ENCODE results near the gene KCNK10. TPM values are rescaled to one million over a fixed set of nuclear protein-coding genes. Genes with fewer than 3 reads are reported as not detected.

The KCNK10 gene
- total RNA-seq, 4 donors from 2014 or later, result not detected

- in situ Hi-C loops (cut with MboI; ENCODE audit: low sequenced_read_pairs in 4 of 4) (no loop called here), intact Hi-C loops (cut with DNase I; ENCODE audit: low total_unique reads) (no loop called here)
- Histone ChIP-seq H3K27me3 (peaks cover 0 to 2% (median 0%) of the 10 kb centered on the region in 3 donors), H3K4me1 (no peaks in the 10 kb centered on the region), H3K9me3 (no peaks in the 10 kb centered on the region), H3K4me3 (no peak overlapping the region), H3K36me3 (no peaks in the 10 kb centered on the region), H3K27ac (no peak overlapping the region)
- ATAC-seq, result no peak
- TF ChIP-seq POLR2A (IDR thresholded peaks at IDR 0.05) (no peak), CTCF (IDR thresholded peaks at IDR 0.05 in 4 of 5, conservative IDR thresholded peaks at IDR 0.05 in 1 of 5) (no peak)
- no peak for DNase-seq
Measured at GRCh38 chr14:88208858-88209257, 114.2 kb downstream of the KCNK10 start.

DNA sequence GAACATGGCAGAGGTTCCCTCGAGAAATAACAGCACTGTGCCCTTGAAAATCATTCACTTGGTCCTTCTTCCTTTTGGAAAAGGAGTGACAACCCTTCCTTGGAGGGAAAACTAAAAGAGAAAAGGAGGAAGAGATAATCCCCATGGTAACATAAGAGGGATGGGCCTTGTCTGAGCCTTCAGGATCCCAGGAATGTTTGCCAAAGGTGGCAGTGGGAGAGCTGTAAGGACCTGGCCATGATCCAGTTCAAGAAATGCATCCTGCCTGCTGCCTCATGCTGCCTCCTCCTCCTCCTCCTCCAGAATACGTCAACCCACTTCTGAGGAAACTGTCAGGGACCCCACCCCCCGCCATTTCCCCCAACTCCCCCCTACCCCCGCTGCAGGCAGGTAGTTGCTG, 118.8 kb downstream of the KCNK10 start:
- DNase-seq (no peak), ATAC-seq (no peak)
- TF ChIP-seq CTCF (IDR thresholded peaks at IDR 0.05 in 4 of 5, conservative IDR thresholded peaks at IDR 0.05 in 1 of 5) (no peak), POLR2A (IDR thresholded peaks at IDR 0.05) (no peak)
- Histone ChIP-seq H3K4me3 (no peak overlapping the region), H3K9me3 (no peaks in the 10 kb centered on the region), H3K36me3 (no peaks in the 10 kb centered on the region), H3K27ac (no peak overlapping the region), H3K4me1 (no peaks in the 10 kb centered on the region), H3K27me3 (no peaks in the 10 kb centered on the region)
- intact Hi-C loops (cut with DNase I; ENCODE audit: low total_unique reads) (no loop called here), in situ Hi-C loops (cut with MboI; ENCODE audit: low sequenced_read_pairs in 4 of 4) (no loop called here)

GRCh38 chr14:88203291-88203690, 119.8 kb downstream of the KCNK10 start:
- in situ Hi-C loops (cut with MboI; ENCODE audit: low sequenced_read_pairs in 4 of 4) (no loop called here), intact Hi-C loops (cut with DNase I; ENCODE audit: low total_unique reads) (no loop called here)
- Histone ChIP-seq H3K27me3 (no peaks in the 10 kb centered on the region), H3K36me3 (no peaks in the 10 kb centered on the region), H3K4me1 (no peaks in the 10 kb centered on the region), H3K9me3 (no peaks in the 10 kb centered on the region), H3K4me3 (no peak overlapping the region), H3K27ac (no peak overlapping the region)
- TF ChIP-seq POLR2A (IDR thresholded peaks at IDR 0.05) (no peak), CTCF (IDR thresholded peaks at IDR 0.05 in 4 of 5, conservative IDR thresholded peaks at IDR 0.05 in 1 of 5) (no peak)
- ATAC-seq (no peak), DNase-seq (no peak)

DNA sequence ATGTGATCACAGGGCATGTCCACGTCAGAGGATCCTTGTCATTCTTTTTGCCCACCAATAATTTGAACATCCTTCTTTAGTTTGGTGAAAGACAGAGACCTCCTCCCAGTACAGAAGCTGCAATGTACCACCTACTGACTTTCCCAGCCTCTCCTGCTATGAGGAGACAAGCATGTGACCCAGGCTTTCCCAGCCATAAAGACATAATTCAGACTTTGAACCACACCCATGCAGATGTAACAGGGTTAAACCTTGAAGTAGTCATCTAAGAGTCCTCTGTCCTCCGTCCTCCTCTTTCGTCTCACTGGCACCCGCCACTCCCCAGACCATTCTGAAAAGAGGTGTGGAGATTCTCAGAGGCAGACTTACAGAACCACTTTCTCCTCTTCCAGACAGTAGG, 120.8 kb downstream of the KCNK10 start:
- Histone ChIP-seq H3K27ac (no peak overlapping the region), H3K27me3 (peaks cover 0 to 3% (median 0%) of the 10 kb centered on the region in 3 donors), H3K9me3 (no peaks in the 10 kb centered on the region), H3K36me3 (no peaks in the 10 kb centered on the region), H3K4me3 (no peak overlapping the region), H3K4me1 (no peaks in the 10 kb centered on the region)
- no peak for ATAC-seq
- in situ Hi-C loops (cut with MboI; ENCODE audit: low sequenced_read_pairs in 4 of 4) (no loop called here), intact Hi-C loops (cut with DNase I; ENCODE audit: low total_unique reads) (no loop called here)
- no peak for TF ChIP-seq POLR2A (IDR thresholded peaks at IDR 0.05)
- TF ChIP-seq CTCF (IDR thresholded peaks at IDR 0.05 in 4 of 5, conservative IDR thresholded peaks at IDR 0.05 in 1 of 5), result no peak
- no peak for DNase-seq

DNA sequence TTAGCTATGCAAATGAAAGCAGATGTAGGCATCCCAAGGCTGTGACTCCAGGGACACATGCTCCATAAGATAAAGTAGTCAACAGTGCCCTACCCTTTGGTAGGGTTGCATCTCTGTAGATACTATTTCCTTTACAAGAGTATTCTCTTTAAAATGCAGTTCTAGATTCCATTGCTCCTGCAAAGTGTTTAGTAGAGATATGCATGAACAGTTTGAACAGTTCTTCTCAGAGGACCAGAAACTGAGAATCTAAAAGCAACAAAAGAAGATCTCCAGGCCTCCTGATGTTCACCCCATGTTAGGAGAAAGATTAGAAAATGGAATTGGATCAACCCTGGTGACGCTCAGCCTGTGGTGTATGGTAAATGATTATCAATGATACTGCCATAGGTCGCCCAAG, 121.2 kb downstream of the KCNK10 start:
- ATAC-seq (no peak), DNase-seq (no peak)
- peaks cover 0 to 3% (median 0%) of the 10 kb centered on the region in 3 donors for H3K27me3 ChIP-seq
- no peak overlapping the region for H3K27ac ChIP-seq
- H3K36me3 ChIP-seq, result no peaks in the 10 kb centered on the region
- no peak overlapping the region for H3K4me3 ChIP-seq
- no peaks in the 10 kb centered on the region for H3K9me3 ChIP-seq
- TF ChIP-seq POLR2A (IDR thresholded peaks at IDR 0.05), result no peak
- TF ChIP-seq CTCF (IDR thresholded peaks at IDR 0.05 in 4 of 5, conservative IDR thresholded peaks at IDR 0.05 in 1 of 5), result no peak
- in situ Hi-C loops (cut with MboI; ENCODE audit: low sequenced_read_pairs in 4 of 4), result no loop called here
- intact Hi-C loops (cut with DNase I; ENCODE audit: low total_unique reads), result no loop called here
- H3K4me1 ChIP-seq, result no peaks in the 10 kb centered on the region

Data from gastrocnemius medialis (tissue), 4 donors.